HG02852 (cell line): Measurements from ENCODE around the gene IL1A.
A peak's percentile ranks its signal among the peaks of the same experiment; 100 is the strongest.
"Not testable (repeated sequence)": the region's sequence is repeated elsewhere in the genome, so short reads cannot be mapped to it uniquely, and the experiment has no call there.

Source experiments
- ATAC-seq: cut with Tn5 transposase; IDR thresholded peaks from one replicate; pipeline ENCODE4 v1.9.1; 2021; ENCODE audit warnings: mild to moderate bottlenecking, moderate library complexity; ENCODE audit not compliant: unreplicated experiment

IL1A gene, protein sequence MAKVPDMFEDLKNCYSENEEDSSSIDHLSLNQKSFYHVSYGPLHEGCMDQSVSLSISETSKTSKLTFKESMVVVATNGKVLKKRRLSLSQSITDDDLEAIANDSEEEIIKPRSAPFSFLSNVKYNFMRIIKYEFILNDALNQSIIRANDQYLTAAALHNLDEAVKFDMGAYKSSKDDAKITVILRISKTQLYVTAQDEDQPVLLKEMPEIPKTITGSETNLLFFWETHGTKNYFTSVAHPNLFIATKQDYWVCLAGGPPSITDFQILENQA

DNA sequence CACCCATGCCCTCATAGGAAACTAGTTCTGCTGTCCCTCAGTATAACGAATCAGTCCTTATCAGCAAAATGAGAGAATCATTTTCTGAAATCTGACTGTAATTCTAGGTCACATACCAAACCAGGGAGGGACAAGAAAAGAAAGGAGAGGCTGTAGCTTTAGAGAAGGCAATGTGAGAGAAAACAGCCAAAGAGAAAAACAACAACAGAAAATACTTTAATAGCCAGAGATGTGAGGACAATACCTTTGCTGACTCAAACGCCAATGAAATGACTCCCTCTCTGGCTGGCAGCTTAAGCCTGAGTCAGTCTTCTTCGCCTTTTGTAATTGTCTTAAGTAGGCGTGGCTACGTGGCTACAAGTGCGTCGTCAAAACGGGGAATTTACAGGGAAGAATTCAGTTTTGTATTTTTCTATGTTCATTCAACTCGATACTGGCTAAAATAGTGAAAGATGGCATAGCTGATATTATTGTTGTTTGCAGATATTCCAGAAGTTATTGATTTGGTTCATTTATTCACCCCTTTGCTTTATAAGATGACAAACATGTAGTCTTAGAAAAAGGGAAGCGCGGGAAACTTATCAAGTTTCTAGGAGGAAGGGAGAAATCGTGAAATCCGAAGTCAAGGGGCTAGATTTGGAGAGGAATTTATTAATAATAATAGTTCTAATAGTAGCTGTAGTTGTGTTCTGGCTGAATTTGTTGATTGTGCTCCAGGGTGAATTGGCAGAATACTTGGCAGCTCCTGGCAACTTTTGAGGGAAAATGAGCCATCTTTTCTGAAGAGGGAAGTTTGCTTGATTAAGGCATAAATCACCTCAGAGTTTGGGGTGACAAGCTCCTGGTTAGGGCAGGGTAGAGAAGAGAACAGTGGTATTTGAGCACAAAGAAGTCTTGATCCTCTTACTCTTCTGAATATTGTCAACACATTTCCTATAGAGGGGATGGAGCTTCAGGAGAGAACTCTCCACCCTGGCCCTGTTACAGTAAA, at the start of gene IL1A:
Gene IL1A (minus strand): TSS at position 295 of the 991 bp plus-strand sequence. CDS start 723 bp downstream, outside the sequence.
- no peak for ATAC-seq

GRCh38 chr2:112833976-112834375, 49.7 kb upstream of the IL1A start:
- ATAC-seq, result no peak

GRCh38 chr2:112833639-112833931, 49.3 kb upstream of the IL1A start:
- ATAC-seq, result not testable (repeated sequence)

DNA sequence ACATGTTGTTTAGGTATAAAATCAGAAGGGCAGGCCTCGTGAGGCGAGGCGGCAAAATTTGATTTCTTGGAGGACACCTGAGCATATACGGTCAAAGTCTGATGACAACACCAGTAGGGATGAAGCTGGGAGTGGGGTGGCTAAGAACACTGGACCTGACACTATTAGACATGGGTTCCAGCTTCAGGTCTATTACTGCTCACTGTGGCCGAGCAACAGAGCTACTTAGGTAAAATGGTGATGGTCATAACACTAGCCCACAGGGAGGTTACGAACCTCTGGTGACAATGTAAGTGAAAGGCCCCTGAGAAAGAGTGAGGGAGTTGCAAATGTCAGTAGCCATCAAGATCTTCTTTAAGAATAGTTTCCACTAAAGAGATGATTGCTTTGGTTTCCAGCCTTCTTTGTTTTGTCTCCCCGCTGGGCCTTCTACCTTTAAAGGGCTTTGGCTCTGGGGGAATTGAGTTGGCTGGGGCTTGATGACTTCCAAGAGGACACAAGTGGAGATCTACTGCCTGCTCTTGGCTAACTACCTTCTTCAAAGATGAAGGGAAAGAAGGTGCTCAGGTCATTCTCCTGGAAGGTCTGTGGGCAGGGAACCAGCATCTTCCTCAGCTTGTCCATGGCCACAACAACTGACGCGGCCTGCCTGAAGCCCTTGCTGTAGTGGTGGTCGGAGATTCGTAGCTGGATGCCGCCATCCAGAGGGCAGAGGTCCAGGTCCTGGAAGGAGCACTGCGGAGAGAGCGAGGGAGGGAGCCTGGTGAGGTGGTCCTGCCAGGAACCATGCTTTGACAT, 48.7 kb upstream of the IL1A start:
- ATAC-seq, result no peak

DNA sequence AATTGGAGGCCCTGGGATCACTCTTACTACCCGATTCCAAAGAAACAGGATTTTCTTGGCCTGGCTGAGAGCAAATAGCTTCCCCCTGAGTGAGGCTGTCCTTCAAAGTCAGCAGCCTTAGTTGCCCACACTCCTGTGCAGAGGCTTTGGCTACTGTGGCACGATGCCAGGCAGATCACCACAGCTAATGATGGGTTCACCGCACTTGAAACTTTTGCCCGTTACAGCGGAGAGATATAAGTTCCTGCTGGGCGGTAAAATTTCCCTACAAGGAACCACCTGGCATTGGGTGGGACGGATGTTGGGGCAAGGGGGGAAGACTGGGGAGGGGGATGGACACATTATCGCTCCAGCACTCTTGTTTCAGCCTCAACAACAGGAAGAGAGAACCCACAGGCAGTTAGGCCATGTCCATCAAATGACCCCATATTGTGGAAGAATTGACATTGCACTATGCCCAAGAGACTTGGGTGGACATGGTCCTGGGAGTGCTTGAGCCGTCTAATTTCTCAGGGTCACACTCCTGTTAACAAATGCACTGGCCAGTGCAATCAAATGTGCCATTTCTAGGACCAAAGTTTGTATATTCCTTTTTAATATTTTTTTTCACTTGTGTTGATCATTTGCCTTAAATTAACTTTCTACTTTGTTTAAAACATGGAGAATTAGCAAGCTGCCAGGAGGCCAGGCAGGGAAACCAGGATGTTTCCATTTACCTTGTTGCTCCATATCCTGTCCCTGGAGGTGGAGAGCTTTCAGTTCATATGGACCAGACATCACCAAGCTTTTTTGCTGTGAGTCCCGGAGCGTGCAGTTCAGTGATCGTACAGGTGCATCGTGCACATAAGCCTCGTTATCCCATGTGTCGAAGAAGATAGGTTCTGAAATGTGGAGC, 47.9 kb upstream of the IL1A start:
- ATAC-seq, result no peak

DNA sequence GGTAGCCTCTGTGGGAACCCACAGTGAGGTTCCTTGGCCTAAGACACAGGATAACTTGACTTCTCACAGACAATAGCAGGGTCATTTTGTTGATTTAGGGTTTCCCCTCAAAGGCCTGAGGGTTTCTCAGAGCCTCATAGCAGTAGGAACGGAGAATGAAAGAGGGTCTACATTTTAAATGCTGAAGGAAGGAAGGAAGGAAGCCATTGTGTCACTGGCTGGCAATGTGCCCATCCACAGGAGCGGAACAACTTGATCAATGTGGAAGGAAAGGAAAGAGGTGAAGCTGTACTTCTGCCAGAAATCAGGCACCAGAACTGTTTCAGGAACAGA, 47.2 kb upstream of the IL1A start:
- no peak for ATAC-seq

DNA sequence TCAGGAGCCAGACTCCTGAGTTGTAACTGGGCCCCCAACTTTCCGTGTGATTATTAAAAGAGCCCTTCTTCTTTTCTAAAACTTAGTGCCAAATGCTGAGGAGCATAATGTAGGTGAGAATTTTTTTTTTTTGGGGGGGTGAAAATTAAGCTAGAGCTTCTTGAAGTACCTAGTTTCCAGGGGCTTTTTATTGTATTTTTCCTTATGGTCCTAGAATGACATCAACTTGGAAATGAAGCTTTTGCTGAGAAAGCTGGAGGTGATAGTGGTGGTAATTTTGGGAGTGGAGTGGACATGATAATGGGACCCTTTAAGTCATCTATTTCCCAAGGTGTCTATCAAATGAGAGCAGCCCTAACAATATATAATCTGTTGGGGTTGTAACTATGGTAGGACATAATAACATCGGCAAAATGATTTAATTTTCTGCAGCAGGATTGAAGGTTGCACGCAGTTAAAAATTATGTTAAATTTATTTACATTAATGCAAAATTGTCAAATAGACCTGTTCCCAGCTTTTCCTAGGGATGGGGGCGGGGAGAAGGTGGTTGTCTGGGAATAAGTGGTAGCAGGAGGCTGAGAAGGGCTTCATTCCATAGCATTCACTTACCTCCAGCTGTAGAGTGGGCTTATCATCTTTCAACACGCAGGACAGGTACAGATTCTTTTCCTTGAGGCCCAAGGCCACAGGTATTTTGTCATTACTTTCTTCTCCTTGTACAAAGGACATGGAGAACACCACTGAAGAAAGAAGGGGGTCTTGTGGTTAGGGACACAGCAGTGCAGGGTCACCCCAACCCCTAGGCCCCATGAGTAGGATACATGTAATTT, 46.6 kb upstream of the IL1A start:
- no peak for ATAC-seq

- ATAC-seq, result no peak
These were observed 45.8 kb upstream of the IL1A start for GRCh38 chr2:112829961-112830681.

DNA sequence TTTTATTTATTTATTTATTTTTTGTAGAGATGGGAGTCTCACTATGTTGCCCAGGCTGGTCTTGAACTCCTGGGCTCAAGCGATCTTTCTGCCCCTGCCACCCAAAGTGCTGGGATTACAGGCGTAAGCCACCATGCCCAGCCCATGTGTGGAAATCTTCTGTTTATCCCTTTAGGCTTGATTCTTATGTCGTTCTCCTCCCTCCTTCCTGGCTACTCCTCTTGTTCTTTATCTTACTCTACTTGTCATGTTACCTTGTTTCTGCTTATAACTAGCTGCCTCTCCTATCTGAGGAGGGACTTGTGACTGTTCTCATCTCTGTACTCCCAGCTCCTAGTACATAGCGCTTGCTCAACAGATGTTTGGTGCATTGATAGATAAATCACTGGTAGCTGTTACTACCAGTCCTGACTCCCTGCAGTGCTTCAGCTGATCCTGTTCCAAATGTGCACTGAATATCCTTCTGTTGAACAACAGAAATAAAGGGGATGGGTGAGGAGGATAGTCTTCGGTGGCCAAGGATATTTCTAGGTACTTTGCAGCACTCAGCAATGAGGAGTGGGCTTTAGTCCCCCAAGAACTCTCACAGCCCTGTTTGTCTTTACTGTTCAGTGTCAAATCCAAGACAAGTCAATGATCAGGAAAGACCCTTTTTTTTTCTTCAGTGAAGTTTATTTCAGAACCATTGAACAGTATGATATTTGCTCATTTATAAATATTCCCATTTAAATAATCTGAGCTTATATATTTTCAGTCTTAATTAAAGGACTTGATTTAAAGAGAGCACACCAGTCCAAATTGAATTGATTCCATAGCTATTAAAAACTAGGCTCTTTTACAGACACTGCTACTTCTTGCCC, 45.0 kb upstream of the IL1A start:
- no peak for ATAC-seq

- no peak for ATAC-seq
These were observed 44.0 kb upstream of the IL1A start for GRCh38 chr2:112828251-112828691.

DNA sequence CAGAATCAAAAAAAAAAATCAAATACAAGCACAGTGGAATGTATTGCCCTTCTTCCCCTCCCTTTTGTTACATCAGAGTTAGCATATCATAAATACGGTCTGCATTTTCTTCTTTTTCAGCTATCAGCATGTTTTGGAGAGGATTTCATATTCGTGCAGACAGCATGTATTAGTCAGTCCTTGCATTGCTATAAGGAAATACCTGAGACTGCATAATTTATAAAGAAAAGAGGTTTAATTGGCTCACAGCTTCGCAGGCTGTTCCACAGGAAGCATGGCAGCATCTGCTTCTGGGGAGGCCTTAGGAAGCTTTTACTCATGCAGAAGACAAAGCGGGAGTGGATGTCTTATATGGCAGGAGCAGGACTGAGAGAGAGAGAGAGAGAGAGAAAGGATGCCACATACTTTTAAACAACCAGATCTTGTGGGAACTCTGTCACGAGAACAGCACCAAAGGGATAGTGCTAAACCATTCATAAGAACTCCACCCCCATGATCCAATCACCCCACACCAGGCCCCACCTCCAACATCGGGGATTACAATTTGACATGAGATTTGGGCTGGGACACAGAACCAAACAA, 43.4 kb upstream of the IL1A start:
- ATAC-seq, result no peak

DNA sequence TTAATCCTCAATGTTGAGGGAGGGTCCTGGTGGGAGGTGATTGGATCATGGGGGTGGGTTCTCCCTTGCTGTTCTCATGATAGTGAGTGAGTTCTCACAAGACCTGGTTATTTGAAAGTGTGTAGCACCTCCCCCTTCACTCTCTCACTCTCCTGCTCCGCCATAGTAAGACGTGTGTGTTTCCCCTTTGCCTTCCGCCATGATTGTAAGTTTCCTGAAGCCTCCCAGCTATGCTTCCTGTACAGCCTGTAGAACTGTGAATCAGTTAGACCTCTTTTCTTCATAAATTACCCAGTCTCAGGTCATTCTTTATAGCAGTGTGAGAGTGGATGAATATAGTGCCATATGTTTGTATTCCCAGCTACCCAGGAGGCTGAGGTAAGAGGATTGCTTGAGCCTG, 42.7 kb upstream of the IL1A start:
- ATAC-seq, result no peak

DNA sequence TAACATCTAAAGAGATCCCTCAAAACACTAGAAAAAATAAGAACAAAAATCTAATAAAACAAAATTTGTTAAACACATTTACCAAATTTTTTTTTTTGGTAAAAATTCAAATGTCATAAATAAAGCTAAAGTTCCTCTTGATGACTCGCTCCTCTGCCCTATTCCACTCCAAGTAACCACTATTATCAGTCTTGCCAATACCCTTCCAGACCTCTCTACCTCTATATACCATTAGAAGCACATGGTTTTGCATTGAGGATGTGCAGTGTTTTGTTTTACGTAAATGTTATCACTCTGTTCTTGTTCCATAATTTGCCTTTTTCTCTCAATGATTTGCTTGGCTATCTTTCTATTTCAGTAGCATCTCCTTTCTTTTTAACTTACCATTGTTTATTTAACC, 41.4 kb upstream of the IL1A start:
- ATAC-seq, result no peak

DNA sequence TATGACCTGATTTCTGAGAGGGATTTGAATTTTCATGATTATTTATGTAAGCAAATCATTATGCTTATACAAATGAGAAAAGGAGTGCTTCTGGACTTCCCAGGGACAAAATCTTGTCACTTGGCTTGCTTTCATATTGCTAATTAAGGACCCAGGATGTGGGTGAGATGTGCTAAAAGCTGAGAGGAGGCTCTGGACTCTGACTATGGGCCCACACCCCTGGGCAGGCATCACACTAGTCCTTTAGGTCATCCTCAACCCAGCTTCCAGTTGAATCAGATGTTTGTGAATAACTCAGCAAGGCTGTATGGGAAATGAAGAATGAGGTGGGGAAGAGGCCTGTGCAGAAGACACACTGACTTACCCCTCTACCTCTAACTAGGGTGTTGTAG, 40.4 kb upstream of the IL1A start:
- no peak for ATAC-seq

- ATAC-seq, result peak; percentile 22
These were observed 37.4 kb upstream of the IL1A start for GRCh38 chr2:112821682-112822081.

DNA sequence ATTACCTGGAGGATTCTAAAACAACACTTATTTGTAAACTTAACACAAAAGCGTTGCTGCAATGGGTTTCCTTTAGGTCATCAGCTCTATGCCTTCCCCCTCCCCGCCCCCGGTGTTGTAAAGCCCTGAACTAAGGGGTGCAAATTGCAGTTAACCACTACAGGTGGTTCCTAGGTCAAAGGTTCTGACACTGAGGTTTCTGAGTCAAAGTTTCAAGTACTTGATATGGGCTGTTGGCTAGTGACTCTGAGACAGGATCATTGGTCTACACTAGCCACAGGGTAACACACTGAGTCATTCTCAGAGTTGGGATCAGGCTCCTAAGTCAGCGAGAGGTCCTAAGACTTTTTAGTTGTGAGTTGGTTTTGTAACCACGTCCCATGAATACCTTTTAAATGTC, 36.8 kb upstream of the IL1A start:
- ATAC-seq, result peak; percentile 92

- ATAC-seq, result no peak
These were observed 36.0 kb upstream of the IL1A start for GRCh38 chr2:112820343-112820742.

DNA sequence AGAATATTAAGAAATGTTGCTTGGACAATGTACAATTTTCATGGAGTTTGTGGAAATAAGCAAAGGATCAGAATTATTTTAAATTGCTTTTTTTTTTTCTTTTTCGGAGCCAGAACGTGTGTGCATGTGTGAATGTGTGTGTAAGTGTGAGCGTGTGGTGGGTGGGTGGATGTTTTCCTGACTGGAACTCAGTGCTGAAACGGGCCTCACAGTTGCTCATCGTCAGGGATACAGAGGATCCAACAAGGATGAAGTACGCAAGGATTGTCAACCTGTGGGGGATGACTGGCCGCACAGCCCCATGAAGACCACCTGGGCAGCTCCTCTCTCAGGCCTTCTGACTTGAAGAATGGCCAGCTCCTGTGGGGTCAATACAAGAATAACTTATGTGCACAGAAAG, 34.8 kb upstream of the IL1A start:
- no peak for ATAC-seq
